ENCODE measurements around the gene GRM2.

Gene GRM2

DNA sequence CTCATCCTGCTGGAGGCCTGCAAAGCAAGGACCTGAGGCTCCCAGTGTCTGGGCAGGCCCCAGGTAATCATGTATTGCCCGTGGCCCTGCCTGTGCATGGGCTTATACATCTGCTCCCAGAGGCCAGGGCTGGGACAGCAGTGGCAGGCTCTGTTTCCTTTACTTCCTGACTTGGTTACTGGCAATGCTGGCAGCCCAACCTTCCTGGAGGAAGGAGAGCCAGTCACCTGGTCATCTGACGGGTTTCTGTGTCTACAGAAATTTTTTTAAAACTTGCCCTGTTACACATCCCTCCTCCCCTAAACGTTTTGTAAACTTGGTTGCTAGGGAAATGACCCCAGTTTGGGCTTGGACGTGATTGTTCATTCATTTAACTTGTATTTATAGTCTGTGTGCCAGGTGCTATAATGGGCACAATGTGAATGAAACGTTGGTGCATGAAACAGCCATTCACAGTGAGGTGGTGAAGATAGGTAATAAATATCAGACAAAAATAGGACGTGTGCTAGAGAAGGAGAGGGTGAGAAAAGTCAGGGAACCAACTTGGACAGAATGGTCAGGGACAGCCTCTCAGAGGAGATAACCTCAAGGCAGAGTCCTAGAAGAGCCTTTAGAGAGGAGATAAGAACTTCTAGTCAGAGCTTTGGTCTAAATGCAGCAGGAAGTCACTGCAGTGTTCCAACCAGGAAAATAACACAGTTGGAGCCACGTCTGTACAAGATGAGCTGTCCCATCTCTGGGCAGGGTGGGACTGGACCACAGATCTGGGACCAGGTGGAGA is 21.7 kb upstream of the GRM2 start:
- no peak for FAIRE-seq
- DNase-seq (ENCODE audit: insufficient read length, low spot score): no peak
- TF ChIP-seq POLR2A (IDR thresholded peaks at IDR 0.05; ENCODE audit: low read depth, low read length): no peak

DNA sequence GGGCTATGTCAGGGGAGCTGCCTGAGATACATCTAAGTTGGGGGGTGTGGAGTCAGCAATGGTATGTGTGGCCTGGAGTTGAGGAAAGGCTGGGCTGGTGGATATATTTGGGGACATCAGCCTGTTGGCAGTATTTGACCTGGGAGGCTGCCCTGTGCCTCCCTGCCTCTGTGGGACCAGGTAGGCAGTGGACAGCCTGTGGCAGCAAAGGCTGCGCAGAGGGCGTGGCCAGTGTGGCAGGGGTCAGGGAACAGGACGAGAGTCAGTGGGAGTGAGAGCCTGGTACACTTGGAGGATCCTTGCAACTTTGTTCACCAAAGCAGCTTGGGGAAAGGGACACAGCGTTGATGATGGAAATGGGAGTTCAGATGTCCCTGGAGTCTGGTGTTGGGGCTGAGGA is 20.8 kb upstream of the GRM2 start:
- FAIRE-seq: no peak
- DNase-seq (ENCODE audit: insufficient read length, low spot score): no peak
- no peak for TF ChIP-seq POLR2A (IDR thresholded peaks at IDR 0.05; ENCODE audit: low read depth, low read length)

DNA sequence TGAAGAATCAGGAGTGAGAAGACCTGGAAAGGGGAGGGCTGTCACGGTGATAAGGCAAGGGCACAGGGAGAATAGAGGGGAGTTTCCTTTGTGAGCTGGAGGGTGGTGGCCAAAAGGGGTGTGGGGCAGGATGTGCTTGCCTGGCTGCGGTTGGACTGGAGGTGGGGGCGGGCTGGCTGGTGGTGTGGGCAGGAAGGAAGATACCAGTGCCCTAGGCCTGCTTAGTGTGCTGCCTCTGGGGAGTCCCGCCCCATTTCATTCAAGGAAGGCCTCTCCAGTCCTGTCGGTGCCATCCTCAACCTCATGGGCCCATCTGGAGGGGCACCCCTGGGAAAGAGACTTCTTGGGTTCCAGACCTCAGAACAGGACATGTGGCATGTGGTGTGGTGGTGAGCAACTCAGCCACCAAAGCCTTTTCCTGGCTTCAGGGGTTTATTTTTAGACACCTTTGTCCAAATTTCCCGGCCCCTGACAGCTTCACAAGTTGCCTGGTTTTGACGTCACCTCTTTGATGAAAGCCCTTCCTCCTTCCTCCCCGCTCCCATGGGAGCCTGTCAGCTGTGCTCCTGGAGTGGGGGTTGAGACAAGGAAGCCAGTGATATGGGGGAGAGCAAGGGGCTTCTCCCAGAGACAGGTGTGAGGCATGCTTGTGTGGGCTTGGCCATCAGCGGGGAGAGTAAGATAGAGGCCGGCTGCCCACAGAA is 20.2 kb upstream of the GRM2 start:
- TF ChIP-seq POLR2A (IDR thresholded peaks at IDR 0.05; ENCODE audit: low read depth, low read length): no peak
- DNase-seq (ENCODE audit: insufficient read length, low spot score): no peak
- FAIRE-seq: no peak

DNA sequence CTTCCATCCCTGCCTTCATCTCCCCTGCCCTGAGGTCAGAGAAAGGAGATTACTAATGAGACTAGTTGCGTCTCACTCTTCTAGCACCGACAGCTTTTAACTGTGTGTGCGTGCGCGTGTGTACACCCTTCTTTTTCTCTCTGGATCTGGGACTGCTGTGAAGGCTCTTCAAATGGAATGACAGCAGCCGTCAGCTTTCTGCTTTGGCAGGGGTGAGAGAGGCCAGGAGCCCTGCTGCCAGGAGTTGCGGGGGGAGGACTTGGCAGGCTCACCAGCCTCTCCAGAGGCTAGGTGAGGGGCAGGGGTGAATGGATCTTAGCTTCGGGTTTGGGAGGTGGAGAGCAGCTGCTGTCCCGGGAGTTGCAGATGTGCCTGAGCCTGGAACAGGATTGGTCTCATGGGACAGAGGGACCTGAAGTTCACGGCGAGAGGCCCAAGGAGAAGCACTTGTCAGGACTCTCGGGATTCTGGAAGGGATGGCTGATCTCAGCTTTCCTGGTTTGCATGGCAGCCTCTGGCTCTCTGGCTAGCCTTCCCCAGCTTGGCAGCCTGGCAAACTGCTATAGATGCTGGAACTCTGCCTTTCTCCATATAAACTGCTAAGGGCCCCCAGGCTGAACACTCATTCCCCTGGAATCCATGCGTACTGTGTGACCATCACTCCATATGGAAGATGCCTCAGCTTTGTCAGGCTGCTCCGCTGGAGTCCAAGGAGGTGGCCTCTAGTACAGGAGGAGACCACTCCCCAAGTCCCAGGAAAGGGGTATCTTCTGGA is 19.2 kb upstream of the GRM2 start:
- no peak for DNase-seq (ENCODE audit: insufficient read length, low spot score)
- no peak for FAIRE-seq

DNA sequence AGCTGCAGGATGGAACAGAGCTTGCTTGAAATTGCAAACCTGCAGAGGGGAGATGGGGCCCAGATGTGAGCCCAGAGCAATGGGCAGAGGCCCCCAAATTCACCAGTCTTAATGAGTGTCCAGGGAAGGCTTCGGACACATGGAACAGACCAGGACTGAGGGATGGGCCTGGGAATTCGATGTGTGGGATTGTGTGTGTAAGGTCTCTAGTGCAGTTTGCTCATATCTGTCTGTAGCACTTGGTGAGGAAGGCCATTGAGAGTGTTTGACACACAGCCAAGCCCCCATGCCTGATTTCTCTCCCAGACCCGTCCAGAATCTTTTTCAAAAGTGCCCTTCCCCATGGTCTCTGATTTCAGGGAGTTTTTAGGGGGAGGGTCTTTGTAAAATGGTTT is 18.7 kb upstream of the GRM2 start:
- no peak for TF ChIP-seq POLR2A (IDR thresholded peaks at IDR 0.05; ENCODE audit: low read depth, low read length)
- no peak for FAIRE-seq
- DNase-seq (ENCODE audit: insufficient read length, low spot score): no peak

More for the DNA sequence above, 19.2 kb upstream of the GRM2 start:
- no peak for TF ChIP-seq POLR2A (IDR thresholded peaks at IDR 0.05; ENCODE audit: low read depth, low read length)

- FAIRE-seq (no peak), DNase-seq (ENCODE audit: insufficient read length, low spot score) (no peak)
- no peak for TF ChIP-seq POLR2A (IDR thresholded peaks at IDR 0.05; ENCODE audit: low read depth, low read length)
Measured at GRCh38 chr3:51691021-51691420, 15.8 kb upstream of the GRM2 start.

- TF ChIP-seq POLR2A (IDR thresholded peaks at IDR 0.05; ENCODE audit: low read depth, low read length): no peak
- DNase-seq (ENCODE audit: insufficient read length, low spot score) (no peak), FAIRE-seq (no peak)
Measured at GRCh38 chr3:51691949-51692348, 14.9 kb upstream of the GRM2 start.

- DNase-seq (ENCODE audit: insufficient read length, low spot score) (no peak), FAIRE-seq (no peak)
- no peak for TF ChIP-seq POLR2A (IDR thresholded peaks at IDR 0.05; ENCODE audit: low read depth, low read length)
Measured at GRCh38 chr3:51692980-51693395, 13.9 kb upstream of the GRM2 start.

DNA sequence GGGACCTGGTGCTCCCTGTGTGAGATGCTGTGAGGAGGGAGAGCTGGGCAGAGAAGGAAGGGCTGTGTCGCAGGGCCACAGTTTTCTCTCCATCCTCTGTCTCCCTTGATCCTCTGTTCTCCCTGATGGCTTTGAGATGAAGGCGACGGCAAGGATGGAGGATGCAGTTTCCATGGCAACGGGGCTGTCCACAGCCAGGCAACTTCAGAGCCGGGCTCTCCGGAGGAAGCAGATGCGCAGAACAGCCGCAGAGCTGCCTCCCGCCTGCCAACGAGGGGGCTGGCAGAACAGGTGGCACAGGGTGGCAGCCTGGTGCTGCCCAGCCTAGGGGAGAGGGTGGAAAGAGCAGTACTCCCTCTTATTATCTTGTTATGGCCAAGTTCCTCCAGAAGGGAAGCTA is 9.9 kb upstream of the GRM2 start:
- DNase-seq (ENCODE audit: insufficient read length, low spot score): no peak
- TF ChIP-seq POLR2A (IDR thresholded peaks at IDR 0.05; ENCODE audit: low read depth, low read length): no peak
- no peak for FAIRE-seq

- FAIRE-seq (no peak), DNase-seq (ENCODE audit: insufficient read length, low spot score) (no peak)
- TF ChIP-seq POLR2A (IDR thresholded peaks at IDR 0.05; ENCODE audit: low read depth, low read length): no peak
Measured at GRCh38 chr3:51698209-51698608, 8.7 kb upstream of the GRM2 start.

DNA sequence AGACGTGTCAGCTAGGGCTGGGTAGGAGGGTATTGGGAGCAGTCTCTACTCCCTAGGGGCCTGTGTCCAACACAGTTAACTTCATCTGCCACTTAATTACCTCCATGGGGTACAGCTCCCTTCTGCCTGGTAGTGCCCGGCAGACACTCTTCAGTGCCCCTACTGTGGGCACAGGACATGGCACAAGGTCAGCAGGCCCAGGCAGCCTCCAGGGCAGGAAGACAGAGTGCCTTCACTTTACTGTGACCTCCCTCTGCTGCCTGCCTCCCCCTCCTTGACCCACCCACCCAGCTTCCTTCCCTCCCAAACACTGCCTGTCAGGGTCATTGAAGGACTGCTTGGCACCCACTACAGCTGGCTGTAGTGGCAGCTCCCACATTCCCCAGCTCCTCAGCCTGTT is 6.5 kb upstream of the GRM2 start:
- no peak for TF ChIP-seq POLR2A (IDR thresholded peaks at IDR 0.05; ENCODE audit: low read depth, low read length)
- no peak for FAIRE-seq

GRCh38 chr3:51702156-51702555 is 4.7 kb upstream of the GRM2 start:
- FAIRE-seq (no peak), DNase-seq (ENCODE audit: insufficient read length, low spot score) (no peak)
- no peak for TF ChIP-seq POLR2A (IDR thresholded peaks at IDR 0.05; ENCODE audit: low read depth, low read length)

More for the DNA sequence above, 6.5 kb upstream of the GRM2 start:
- DNase-seq (ENCODE audit: insufficient read length, low spot score): no peak

DNA sequence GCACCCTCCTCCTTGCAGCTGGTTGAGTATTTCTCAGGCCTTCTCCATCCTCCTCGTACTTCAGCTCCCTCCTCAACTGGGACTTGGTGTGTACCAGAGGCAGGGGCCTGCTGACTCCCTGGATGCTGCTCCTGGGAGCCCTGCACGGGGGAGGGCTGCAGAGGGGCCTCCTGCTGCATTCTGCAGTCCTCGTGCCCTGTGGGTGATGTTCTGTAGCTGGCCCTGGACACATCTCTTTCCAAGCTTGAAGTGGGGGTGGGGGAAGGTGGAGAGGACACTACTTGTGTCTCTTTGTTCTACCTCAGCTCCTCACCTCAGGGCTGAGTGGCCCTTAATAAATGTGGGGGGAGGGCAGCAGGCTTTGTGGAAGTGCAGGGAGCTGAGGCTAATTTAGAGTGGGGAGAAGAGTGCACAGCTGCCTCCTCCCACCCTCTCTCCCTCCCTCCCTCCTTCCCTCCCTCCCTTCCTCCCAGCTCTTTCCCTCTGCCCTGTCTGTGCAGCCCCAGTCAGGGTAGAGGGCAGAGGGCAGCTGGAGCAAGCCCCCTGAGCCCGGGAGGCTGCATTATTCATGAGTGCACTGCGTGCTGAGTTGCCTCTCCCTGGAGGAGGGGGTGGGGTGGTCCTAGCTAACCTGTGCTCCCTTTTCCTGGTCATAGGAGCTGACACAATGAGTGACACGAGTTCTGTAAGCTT is 3.7 kb upstream of the GRM2 start:
- FAIRE-seq (no peak), DNase-seq (ENCODE audit: insufficient read length, low spot score) (no peak)
- TF ChIP-seq POLR2A (IDR thresholded peaks at IDR 0.05; ENCODE audit: low read depth, low read length): no peak

All from H54 (cell line).